GM23338 (cell line): ENCODE results near the gene RIOK3. TPM values are rescaled to one million over a fixed set of nuclear protein-coding genes. Genes with fewer than 3 reads are reported as not detected.
A peak's percentile ranks its signal among the peaks of the same experiment; 100 is the strongest.

ENCODE experiments used
- ATAC-seq: fragments of 200-7000 bp; cut with Tn5 transposase; 3 replicates; pipeline ENCODE4 v1.9.1; 2020
- DNase-seq: peaks from one replicate; pipeline ENCODE4 v3.0.0-alpha.2; 2015; ENCODE audit warnings: low spot score
- H2AFZ ChIP-seq: fragments of 200-600 bp; sonication (generic); 2 replicates; pipeline ENCODE4 v1.8.0; 2016; ENCODE audit warnings: antibody characterized with exemption, mild to moderate bottlenecking, moderate library complexity
- H3F3A ChIP-seq: fragments of 200-600 bp; sonication (generic); replicated peaks from 2 replicates; pipeline ENCODE4 v1.8.0; 2017; ENCODE audit warnings: antibody characterized with exemption, mixed run types, low read depth
- H3K27ac ChIP-seq: fragments of 200-600 bp; sonication (generic); 2 replicates; pipeline ENCODE4 v1.6.1; 2016; ENCODE audit warnings: low read depth
- H3K27me3 ChIP-seq: fragments of 200-600 bp; sonication (generic); 2 replicates; pipeline ENCODE4 v1.8.0; 2016; ENCODE audit warnings: mild to moderate bottlenecking, mixed run types, moderate library complexity; ENCODE audit not compliant: insufficient read depth
- H3K36me3 ChIP-seq: fragments of 200-600 bp; sonication (generic); 2 replicates; pipeline ENCODE4 v1.8.0; 2016; ENCODE audit warnings: mild to moderate bottlenecking; ENCODE audit not compliant: insufficient read depth
- H3K4me1 ChIP-seq: fragments of 200-600 bp; sonication (generic); 2 replicates; pipeline ENCODE4 v1.8.0; 2016; ENCODE audit warnings: mild to moderate bottlenecking, moderate library complexity; ENCODE audit not compliant: insufficient read depth
- H3K4me2 ChIP-seq: fragments of 200-600 bp; sonication (generic); 2 replicates; pipeline ENCODE4 v1.7.1; 2017; ENCODE audit warnings: mixed run types
- H3K4me3 ChIP-seq: fragments of 200-600 bp; sonication (generic); 2 replicates; pipeline ENCODE4 v1.6.1; 2016; ENCODE audit warnings: mixed run types
- H3K79me2 ChIP-seq: fragments of 200-600 bp; sonication (generic); replicated peaks from 2 replicates; pipeline ENCODE4 v1.8.0; 2017; ENCODE audit warnings: mild to moderate bottlenecking; ENCODE audit not compliant: insufficient read depth
- H3K9me2 ChIP-seq: fragments of 200-600 bp; sonication (generic); 2 replicates; pipeline ENCODE4 v1.8.0; 2017; ENCODE audit not compliant: insufficient read depth
- H4K20me1 ChIP-seq: fragments of 200-600 bp; sonication (generic); replicated peaks from 2 replicates; pipeline ENCODE4 v1.8.0; 2017; ENCODE audit warnings: mild to moderate bottlenecking; ENCODE audit not compliant: insufficient read depth
- H3K27ac Mint-ChIP-seq: 2 replicates; pipeline ENCODE4 v1.8.0; 2020; ENCODE audit warnings: inconsistent platforms, mild to moderate bottlenecking, moderate library complexity, mixed read lengths
- H3K27me3 Mint-ChIP-seq: 3 replicates; pipeline ENCODE4 v1.8.0; 2022; ENCODE audit warnings: low read depth, mild to moderate bottlenecking, moderate library complexity, mixed read lengths, inconsistent platforms; ENCODE audit not compliant: insufficient read depth, poor library complexity
- H3K36me3 Mint-ChIP-seq: 3 replicates; pipeline ENCODE4 v1.8.0; 2021; ENCODE audit warnings: low read depth, mild to moderate bottlenecking, inconsistent platforms, moderate library complexity, mixed read lengths
- H3K4me1 Mint-ChIP-seq: 3 replicates; pipeline ENCODE4 v1.8.0; 2020; ENCODE audit warnings: mild to moderate bottlenecking, inconsistent platforms, mixed read lengths
- H3K4me3 Mint-ChIP-seq: 3 replicates; pipeline ENCODE4 v1.8.0; 2021; ENCODE audit warnings: moderate library complexity, mild to moderate bottlenecking, inconsistent platforms, mixed read lengths
- H3K9me3 Mint-ChIP-seq: 3 replicates; pipeline ENCODE4 v1.8.0; 2020; ENCODE audit warnings: moderate library complexity, mild to moderate bottlenecking, inconsistent platforms, mixed read lengths
- ETS1 ChIP-seq: IDR thresholded peaks from 2 replicates; pipeline ENCODE4 v1.6.1; 2016; ENCODE audit warnings: antibody characterized with exemption
- EZH2 ChIP-seq: fragments of 200-600 bp; sonication (generic); IDR thresholded peaks from one replicate; pipeline ENCODE4 v1.8.0; 2017; ENCODE audit warnings: antibody characterized with exemption, mild to moderate bottlenecking, low read depth; ENCODE audit not compliant: unreplicated experiment
- EZH2phosphoT487 ChIP-seq: fragments of 200-600 bp; sonication (generic); IDR thresholded peaks from one replicate; pipeline ENCODE4 v1.8.1; 2018; ENCODE audit warnings: antibody characterized with exemption; ENCODE audit not compliant: unreplicated experiment
- NANOG ChIP-seq: IDR thresholded peaks from 2 replicates; pipeline ENCODE4 v1.6.1; 2016; ENCODE audit warnings: antibody characterized with exemption, borderline replicate concordance
- REST ChIP-seq: IDR thresholded peaks from one replicate; pipeline ENCODE4 v1.6.1; 2018; ENCODE audit warnings: antibody characterized with exemption; ENCODE audit not compliant: unreplicated experiment
- ZNF114 ChIP-seq: fragments of 250-450 bp; sonication (Bioruptor Pico); IDR thresholded peaks from 2 replicates; pipeline ENCODE4 v1.5.0; 2020; ENCODE audit warnings: mild to moderate bottlenecking, moderate library complexity
- ZNF331 ChIP-seq: fragments of 250-450 bp; sonication (Bioruptor Pico); IDR thresholded peaks from 2 replicates; pipeline ENCODE4 v1.5.0; 2020; ENCODE audit warnings: low read depth, mild to moderate bottlenecking, moderate library complexity
- polyA plus RNA-seq: library from polyadenylated mRNA; unstranded; fragments of >200 nt; fragmentation: Nextera tagmentation; extraction: Ambion mirVana; gene quantifications from 2 replicates; pipeline ENCODE4 v1.2.1, GENCODE V29; 2016
- total RNA-seq: library from RNA; depleted of rRNA; stranded (reverse); fragments of >200 nt; shearing (Covaris generic); gene quantifications from 2 replicates; pipeline ENCODE4 v1.2.3, GENCODE V29; 2014
- TF ChIP-seq, protein P1 (sequence below), 2 experiments: fragments of 200-600 bp in 1 of 2; sonication (generic) in 1 of 2; conservative IDR thresholded peaks; 2 replicates each; pipeline versions ENCODE4 v1.5.1 to v1.6.1; 2016 to 2017; ENCODE audit warnings: antibody characterized with exemption in 2 of 2, low read depth in 2 of 2, mild to moderate bottlenecking in 2 of 2, moderate library complexity in 1 of 2

RIOK3 gene
- total and polyA plus RNA-seq, 2 experiments from 2014 or later: 20.8 to 22.1 TPM

DNA sequence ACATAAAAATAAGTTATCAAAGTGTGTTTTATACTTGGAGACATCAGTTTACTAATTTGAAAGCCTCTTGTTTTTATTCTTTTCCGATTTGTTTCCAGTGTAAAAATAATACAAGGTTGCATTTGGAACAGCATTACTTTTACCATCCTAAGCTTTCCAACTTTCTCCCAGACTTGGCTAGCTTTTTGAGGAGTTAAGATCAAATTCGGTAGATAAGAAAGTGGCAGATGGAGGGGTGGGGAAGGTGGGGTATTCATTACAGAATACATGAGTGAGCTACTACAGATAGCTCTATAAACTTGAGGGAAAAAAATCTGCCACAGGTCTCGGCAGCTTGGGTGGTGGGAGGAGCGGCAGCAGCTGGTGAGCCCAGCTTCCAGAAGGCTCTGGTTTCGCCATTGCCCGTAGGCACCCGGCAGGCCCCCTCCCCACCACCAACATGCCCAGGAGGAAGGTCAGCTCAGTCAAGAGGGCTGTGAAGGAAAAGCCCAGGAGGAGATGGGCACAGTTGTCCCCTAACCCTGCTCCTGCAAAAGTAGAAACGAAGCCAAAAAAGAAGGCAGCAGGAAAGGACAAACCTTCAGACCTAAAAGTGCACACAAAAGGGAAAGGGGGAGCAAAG is 31.6 kb downstream of the RIOK3 start (continued):
- TF ChIP-seq, protein P1, sequence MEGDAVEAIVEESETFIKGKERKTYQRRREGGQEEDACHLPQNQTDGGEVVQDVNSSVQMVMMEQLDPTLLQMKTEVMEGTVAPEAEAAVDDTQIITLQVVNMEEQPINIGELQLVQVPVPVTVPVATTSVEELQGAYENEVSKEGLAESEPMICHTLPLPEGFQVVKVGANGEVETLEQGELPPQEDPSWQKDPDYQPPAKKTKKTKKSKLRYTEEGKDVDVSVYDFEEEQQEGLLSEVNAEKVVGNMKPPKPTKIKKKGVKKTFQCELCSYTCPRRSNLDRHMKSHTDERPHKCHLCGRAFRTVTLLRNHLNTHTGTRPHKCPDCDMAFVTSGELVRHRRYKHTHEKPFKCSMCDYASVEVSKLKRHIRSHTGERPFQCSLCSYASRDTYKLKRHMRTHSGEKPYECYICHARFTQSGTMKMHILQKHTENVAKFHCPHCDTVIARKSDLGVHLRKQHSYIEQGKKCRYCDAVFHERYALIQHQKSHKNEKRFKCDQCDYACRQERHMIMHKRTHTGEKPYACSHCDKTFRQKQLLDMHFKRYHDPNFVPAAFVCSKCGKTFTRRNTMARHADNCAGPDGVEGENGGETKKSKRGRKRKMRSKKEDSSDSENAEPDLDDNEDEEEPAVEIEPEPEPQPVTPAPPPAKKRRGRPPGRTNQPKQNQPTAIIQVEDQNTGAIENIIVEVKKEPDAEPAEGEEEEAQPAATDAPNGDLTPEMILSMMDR (conservative IDR thresholded peaks at IDR 0.05; ENCODE audit: low read depth in 2 of 2): no peak
- TF ChIP-seq ZNF331 (CRISPR knock-in tag) (no peak), REST (no peak), ETS1 (no peak), ZNF114 (CRISPR knock-in tag) (no peak), EZH2 (no peak), NANOG (no peak), EZH2phosphoT487 (no peak)

GRCh38 chr18:23485386-23485785 is 32.3 kb downstream of the RIOK3 start:
- H3K4me1 ChIP-seq: peaks cover 33% of the 10 kb centered on the region
- no peaks in the 10 kb centered on the region for H4K20me1 ChIP-seq
- Mint-ChIP-seq H3K4me1 (peaks cover 18% of the 10 kb centered on the region), H3K27ac (no peak overlapping the region), H3K36me3 (peaks cover 9% of the 10 kb centered on the region; the same call in 2 of the 3 replicates), H3K4me3 (no peak overlapping the region; the same call in 2 of the 3 replicates), H3K27me3 (peaks cover 4% of the 10 kb centered on the region), H3K9me3 (peaks cover 3% of the 10 kb centered on the region; the same call in 1 of the 3 replicates)
- no peaks in the 10 kb centered on the region for H3K9me2 ChIP-seq
- DNase-seq (peak; percentile 43), ATAC-seq (no peak; the same call in 2 of the 3 replicates)
- H3K36me3 ChIP-seq: no peaks in the 10 kb centered on the region; the same call in 1 of the 2 replicates
- no peak overlapping the region for H3K27ac ChIP-seq
- TF ChIP-seq EZH2phosphoT487: no peak
- no peaks in the 10 kb centered on the region for H3K79me2 ChIP-seq
- H3K27me3 ChIP-seq: no peaks in the 10 kb centered on the region
- H3K4me3 ChIP-seq: no peak overlapping the region
- H2AFZ ChIP-seq: no peak overlapping the region
- H3F3A ChIP-seq: no peaks in the 10 kb centered on the region
- no peak overlapping the region for H3K4me2 ChIP-seq
